GM12892 (cell line): ENCODE results near the gene RIC8B.

ENCODE experiments used
- POLR2A ChIP-seq: IDR thresholded peaks from 2 replicates; pipeline ENCODE4 v1.6.1; 2011; ENCODE audit warnings: low read depth, low read length, control low read depth
- POLR2AphosphoS5 ChIP-seq: IDR thresholded peaks from 2 replicates; pipeline ENCODE4 v1.6.1; 2011; ENCODE audit warnings: low read depth, low read length, control low read depth
- TAF1 ChIP-seq: IDR thresholded peaks from 2 replicates; pipeline ENCODE4 v1.6.1; 2011; ENCODE audit warnings: low read depth, mild to moderate bottlenecking, control low read depth, low read length, borderline replicate concordance

- TF ChIP-seq TAF1 = no peak
- TF ChIP-seq POLR2A = no peak
- TF ChIP-seq POLR2AphosphoS5 = no peak
Observed at GRCh38 chr12:106758349-106759110, 16.0 kb upstream of the RIC8B start.
